NCI-H2196 (cell line): ENCODE data around the gene TMC8.
A peak's percentile ranks its signal among the peaks of the same experiment; 100 is the strongest.
"Not testable (repeated sequence)": the region's sequence is repeated elsewhere in the genome, so short reads cannot be mapped to it uniquely, and the experiment has no call there.

Experiments used
- DNase-seq: peaks from one replicate; lab custom pipeline; 2025; ENCODE audit not compliant: unreplicated experiment; lab: John Stamatoyannopoulos, UW

Gene TMC8

GRCh38 chr17:78110363-78111015 lies 20.1 kb upstream of the TMC8 start:
- no peak for DNase-seq

GRCh38 chr17:78111016-78111726 lies 19.4 kb upstream of the TMC8 start:
- no peak for DNase-seq

GRCh38 chr17:78111727-78112517 lies 18.6 kb upstream of the TMC8 start:
- DNase-seq = no peak

- peak; percentile 88 for DNase-seq
Measured at GRCh38 chr17:78112518-78113471, 17.8 kb upstream of the TMC8 start.

- no peak for DNase-seq
Measured at GRCh38 chr17:78113804-78114785, 16.5 kb upstream of the TMC8 start.

GRCh38 chr17:78114831-78115723 lies 15.5 kb upstream of the TMC8 start:
- no peak for DNase-seq

- not testable (repeated sequence) for DNase-seq
Measured at GRCh38 chr17:78115803-78116202, 14.8 kb upstream of the TMC8 start.

- DNase-seq = no peak
Measured at GRCh38 chr17:78116411-78116810, 14.2 kb upstream of the TMC8 start.

- no peak for DNase-seq
Measured at GRCh38 chr17:78117027-78117981, 13.3 kb upstream of the TMC8 start.

- no peak for DNase-seq
Measured at GRCh38 chr17:78118801-78119241, 11.8 kb upstream of the TMC8 start.

GRCh38 chr17:78120537-78120936 lies 10.0 kb upstream of the TMC8 start:
- DNase-seq = no peak

GRCh38 chr17:78120971-78121800 lies 9.4 kb upstream of the TMC8 start:
- DNase-seq = no peak

- no peak for DNase-seq
Measured at GRCh38 chr17:78121801-78122215, 8.8 kb upstream of the TMC8 start.

GRCh38 chr17:78122216-78122930 lies 8.2 kb upstream of the TMC8 start:
- no peak for DNase-seq

GRCh38 chr17:78122931-78123249 lies 7.7 kb upstream of the TMC8 start:
- DNase-seq = no peak
